Vagina (tissue), 2 donors: ENCODE measurements around the gene PBXIP1. TPM values are rescaled to one million over a fixed set of nuclear protein-coding genes. Genes with fewer than 3 reads are reported as not detected.

Experiments used
- DNase-seq, 2 donors: peaks; one replicate each; pipeline ENCODE4 v3.0.0-alpha.2; 2017; ENCODE audit errors: extremely low spot score in 2 of 2
- H3K27ac ChIP-seq: fragments of 200-600 bp; sonication (generic); one replicate; pipeline ENCODE4 v1.5.1; 2019
- H3K27me3 ChIP-seq: fragments of 200-600 bp; sonication (generic); one replicate; pipeline ENCODE4 v1.5.1; 2019
- H3K36me3 ChIP-seq, 2 donors: fragments of 200-600 bp; sonication (generic); one replicate each; pipeline ENCODE4 v1.5.1; 2017 to 2019
- H3K4me1 ChIP-seq: fragments of 200-600 bp; sonication (generic); one replicate; pipeline ENCODE4 v1.5.1; 2019
- H3K4me3 ChIP-seq, 2 donors: fragments of 200-600 bp; sonication (generic); 1 replicate in 1 of 2; 2 replicates in 1 of 2; pipeline ENCODE4 v1.5.1; 2016 to 2019
- H3K9me3 ChIP-seq: fragments of 200-600 bp; sonication (generic); one replicate; pipeline ENCODE4 v1.5.1; 2019
- CTCF ChIP-seq, 3 experiments: fragments of 450-650 bp in 2 of 3; fragments of 200-600 bp in 1 of 3; sonication (generic) in 1 of 3; IDR thresholded peaks; one replicate each; pipeline ENCODE4 v1.5.1; 2017 to 2019; ENCODE audit warnings: antibody characterized with exemption in 3 of 3, mild to moderate bottlenecking in 2 of 3, moderate library complexity in 2 of 3
- POLR2A ChIP-seq, 2 donors: fragments of 450-650 bp; IDR thresholded peaks; one replicate each; pipeline ENCODE4 v1.6.1; 2017; ENCODE audit warnings: antibody characterized with exemption in 2 of 2, mild to moderate bottlenecking in 2 of 2, moderate library complexity in 2 of 2
- POLR2AphosphoS5 ChIP-seq, 2 donors: sonication (generic); formaldehyde crosslinking; IDR thresholded peaks; one replicate each; pipeline ENCODE4 v1.9.0; 2017; ENCODE audit warnings: antibody characterized with exemption in 2 of 2, mild to moderate bottlenecking in 2 of 2, low read depth in 1 of 2; ENCODE audit not compliant: insufficient read depth in 1 of 2
- intact Hi-C: fragments of 100-400 bp; cut with DNase I; formaldehyde crosslinking; loops from one replicate; pipeline ENCODE4 v1.15.1; 2023
- total RNA-seq: library from RNA; depleted of rRNA; stranded (reverse); fragments of >200 nt; gene quantifications from one replicate; pipeline ENCODE4 v1.2.3, GENCODE V29; 2016

The PBXIP1 gene
- total RNA-seq, 1 donor from 2014 or later = 56.5 TPM

- H3K27ac ChIP-seq = peak overlapping the region; percentile 99
- peak in 1 of 2 donors; percentile 91 for DNase-seq
Observed at GRCh38 chr1:155003766-155004351, 48.0 kb upstream of the PBXIP1 start.

DNA sequence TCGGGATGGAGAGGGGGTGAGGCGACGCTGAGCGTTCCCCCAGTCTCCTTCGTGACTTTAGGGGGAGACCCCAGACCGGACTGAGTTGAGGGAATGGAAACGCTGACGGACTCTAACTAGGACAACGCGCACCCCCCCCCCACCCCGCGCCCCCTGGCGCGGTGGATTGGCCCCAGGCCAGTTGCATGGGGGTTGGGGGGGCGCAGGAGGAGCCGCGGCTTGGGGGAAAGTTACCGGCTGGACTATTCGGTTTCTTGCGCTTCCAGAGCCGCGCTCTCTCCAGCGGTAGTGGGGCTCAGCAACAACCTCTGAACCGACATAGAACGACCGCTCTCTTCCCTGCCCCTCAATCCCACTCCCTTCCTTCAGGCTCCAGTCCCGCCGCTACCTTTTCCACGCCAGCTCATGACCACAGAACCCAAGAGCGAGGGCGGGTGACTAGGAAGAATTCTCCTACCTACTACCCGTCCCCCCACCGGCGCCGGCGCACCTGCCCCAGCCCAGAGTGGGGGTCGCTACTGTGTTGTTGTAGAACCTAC, 47.4 kb upstream of the PBXIP1 start:
- Histone ChIP-seq H3K4me1 (peaks cover 69% of the 10 kb centered on the region), H3K27ac (peak overlapping the region; percentile 99), H3K4me3 (peak overlapping the region; percentile 84 to 85), H3K27me3 (no peaks in the 10 kb centered on the region), H3K9me3 (no peaks in the 10 kb centered on the region), H3K36me3 (no peaks in the 10 kb centered on the region)
- TF ChIP-seq CTCF (IDR thresholded peaks at IDR 0.05) = no peak
- TF ChIP-seq POLR2AphosphoS5 (IDR thresholded peaks at IDR 0.05; ENCODE audit: insufficient read depth in 1 of 2, low read depth in 1 of 2) = no peak
- TF ChIP-seq POLR2A (IDR thresholded peaks at IDR 0.05) = no peak
- no peak for DNase-seq
- intact Hi-C loops = loop anchor here (5.0 kb wide), 3 partner anchors 36 to 676 kb away; partner anchors contain the start of genes ADAM15 and ATP8B2

More at GRCh38 chr1:155003766-155004351, 48.0 kb upstream of the PBXIP1 start:
- TF ChIP-seq POLR2AphosphoS5 (IDR thresholded peaks at IDR 0.05; ENCODE audit: insufficient read depth in 1 of 2, low read depth in 1 of 2) (no peak), POLR2A (IDR thresholded peaks at IDR 0.05) (no peak), CTCF (IDR thresholded peaks at IDR 0.05) (no peak)
- Histone ChIP-seq H3K27me3 (no peaks in the 10 kb centered on the region), H3K4me3 (peak overlapping the region; percentile 84 to 85), H3K36me3 (no peaks in the 10 kb centered on the region), H3K4me1 (peaks cover 69% of the 10 kb centered on the region), H3K9me3 (no peaks in the 10 kb centered on the region)
- intact Hi-C loops = loop anchor here (5.0 kb wide), 3 partner anchors 37 to 677 kb away; partner anchors contain the start of genes ADAM15 and ATP8B2

DNA sequence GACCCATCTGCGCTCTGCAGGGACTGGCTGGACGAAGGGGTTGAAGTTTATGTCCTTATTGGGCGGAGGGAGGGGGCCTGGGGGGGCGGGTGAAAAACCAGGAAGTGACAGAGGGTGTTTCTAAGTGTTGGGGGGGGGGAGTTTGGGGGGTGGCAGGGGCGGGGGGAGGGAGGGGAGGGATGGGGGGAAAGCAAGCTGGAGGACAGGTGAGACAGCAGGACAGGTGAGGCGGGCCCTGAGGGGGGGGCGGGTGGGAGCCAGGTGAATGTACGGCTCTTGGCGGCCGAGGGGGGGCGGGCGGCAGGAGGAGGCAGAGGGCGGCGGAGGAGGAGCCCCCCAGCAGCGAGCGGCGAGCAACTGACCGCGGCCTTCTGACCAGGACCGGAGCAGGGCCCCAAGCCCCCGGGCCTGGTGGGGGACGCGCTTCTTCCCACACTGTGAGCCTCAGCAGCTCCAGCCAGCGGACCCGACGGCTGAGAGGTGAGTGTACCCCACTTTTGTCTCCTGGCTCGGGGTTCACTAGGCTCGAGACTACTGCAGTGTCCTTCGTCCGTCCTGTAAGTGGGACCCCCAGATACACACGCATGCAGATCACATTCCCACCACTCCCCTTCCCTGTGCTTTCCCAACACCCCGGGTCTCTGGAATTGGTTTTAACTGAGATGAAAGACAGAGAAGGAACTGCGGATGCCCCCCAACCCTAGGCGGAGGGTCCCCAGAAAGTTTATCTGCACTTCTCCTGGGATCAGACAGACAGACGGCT, 46.7 kb upstream of the PBXIP1 start, which contains the start of gene ZBTB7B:
ZBTB7B (plus strand) TSS at position 339 of the 763 bp plus-strand sequence. CDS start 11,859 bp downstream, outside the sequence.
- intact Hi-C loops = loop anchor here (5.0 kb wide), 3 partner anchors 35 to 675 kb away; partner anchors contain the start of genes ADAM15 and ATP8B2
- no peak for TF ChIP-seq CTCF (IDR thresholded peaks at IDR 0.05)
- TF ChIP-seq POLR2AphosphoS5 (IDR thresholded peaks at IDR 0.05; ENCODE audit: insufficient read depth in 1 of 2, low read depth in 1 of 2) = no peak
- TF ChIP-seq POLR2A (IDR thresholded peaks at IDR 0.05) = no peak

DNA sequence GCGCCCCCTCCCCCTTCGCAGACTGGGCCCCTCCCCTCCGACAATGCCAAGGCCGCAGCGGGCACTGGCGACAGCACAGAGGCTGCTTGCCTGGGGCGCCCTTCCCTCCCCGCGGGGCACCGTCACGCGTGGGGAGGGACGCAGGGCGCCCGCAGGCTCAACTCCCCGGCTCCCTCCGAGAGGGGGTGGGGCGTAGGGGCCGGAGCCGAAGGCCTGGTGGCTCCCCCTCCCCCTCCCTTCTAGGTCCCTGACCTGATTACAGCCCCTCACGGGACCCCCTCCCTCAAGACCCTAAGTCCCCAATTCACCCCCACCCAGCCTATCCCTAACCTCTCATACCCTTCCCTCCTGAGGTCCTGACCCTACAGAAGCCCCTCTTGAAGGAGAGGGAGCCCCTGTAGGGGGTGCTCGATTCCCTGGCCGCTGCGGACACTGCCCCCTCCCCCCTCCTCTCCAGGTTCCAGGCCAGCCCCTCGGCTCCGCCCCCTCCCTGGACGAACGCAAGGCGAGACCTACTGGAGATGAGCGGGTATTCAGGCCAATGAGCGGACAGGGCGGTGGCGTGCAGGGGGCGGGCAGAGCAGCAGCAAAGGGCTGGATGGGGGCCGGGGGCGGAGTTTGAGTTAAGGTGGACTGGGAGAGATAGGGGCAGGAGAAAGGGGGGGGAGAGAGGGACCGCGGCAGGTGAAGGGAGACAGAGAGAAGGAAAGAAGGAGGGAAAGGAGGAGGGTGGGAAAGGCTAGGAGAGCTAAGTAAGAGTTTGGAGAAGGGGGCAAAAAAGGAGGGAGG, 46.0 kb upstream of the PBXIP1 start:
- intact Hi-C loops = loop anchor here (2.0 to 5.0 kb wide), 4 partner anchors 15 to 675 kb away; partner anchors contain the start of genes ADAM15 and ATP8B2

More for the DNA sequence above, 46.7 kb upstream of the PBXIP1 start, which contains the start of gene ZBTB7B:
- Histone ChIP-seq H3K36me3 (no peaks in the 10 kb centered on the region), H3K4me1 (peaks cover 66% of the 10 kb centered on the region), H3K9me3 (no peaks in the 10 kb centered on the region), H3K27me3 (no peaks in the 10 kb centered on the region), H3K27ac (peak within 1 kb of the TSS; percentile 99), H3K4me3 (peak within 1 kb of the TSS; percentile 84 to 85)
- DNase-seq = peak in 1 of 2 donors; percentile 91

More for the DNA sequence above, 46.0 kb upstream of the PBXIP1 start:
- peak overlapping the region; percentile 84 to 85 for H3K4me3 ChIP-seq
- no peaks in the 10 kb centered on the region for H3K9me3 ChIP-seq
- no peaks in the 10 kb centered on the region for H3K36me3 ChIP-seq
- peaks cover 59% of the 10 kb centered on the region for H3K4me1 ChIP-seq
- peak overlapping the region; percentile 99 for H3K27ac ChIP-seq
- TF ChIP-seq POLR2A (IDR thresholded peaks at IDR 0.05) (peak in 1 of 2 donors; percentile 90), CTCF (IDR thresholded peaks at IDR 0.05) (peak in 1 of 3 experiments; percentile 43), POLR2AphosphoS5 (IDR thresholded peaks at IDR 0.05; ENCODE audit: insufficient read depth in 1 of 2, low read depth in 1 of 2) (peak; percentile 30 to 93)
- H3K27me3 ChIP-seq = no peaks in the 10 kb centered on the region
- peak; percentile 99 to 100 for DNase-seq
